ENCODE data around the gene SLC28A1. TPM values are rescaled to one million over a fixed set of nuclear protein-coding genes. Genes with fewer than 3 reads are reported as not detected.

The SLC28A1 gene
- total and polyA plus RNA-seq, 4 donors, result 0.09 to 39.7 (median 18.3) TPM

GRCh38 chr15:84926491-84927230 lies 42.2 kb downstream of the SLC28A1 start:
- 87% methylated on average over 3 of the region's 3 CpGs for WGBS
- DNase-seq (ENCODE audit: low spot score), result no peak

More at GRCh38 chr15:84926491-84927230, 42.2 kb downstream of the SLC28A1 start:
- peaks cover 0 to 37% (median 14%) of the 10 kb centered on the region in 4 donors for H3K36me3 ChIP-seq (ENCODE audit: control insufficient read depth in 4 of 4, insufficient read depth in 3 of 4, low read depth in 1 of 4, low read length in 3 of 4)
- TF ChIP-seq REST (IDR thresholded peaks at IDR 0.05) (no peak), JUND (IDR thresholded peaks at IDR 0.05) (no peak), SP1 (IDR thresholded peaks at IDR 0.05) (no peak), ZBTB33 (IDR thresholded peaks at IDR 0.05) (no peak), YY1 (IDR thresholded peaks at IDR 0.05) (no peak), CTCF (IDR thresholded peaks at IDR 0.05; ENCODE audit: low read depth, low read length, missing input control) (no peak), FOXA2 (IDR thresholded peaks at IDR 0.05) (no peak), EGR1 (IDR thresholded peaks at IDR 0.05; ENCODE audit: low read depth in 2 of 2) (no peak), RXRA (IDR thresholded peaks at IDR 0.05) (no peak), GABPA (IDR thresholded peaks at IDR 0.05 in 1 of 2, conservative IDR thresholded peaks at IDR 0.05 in 1 of 2) (no peak), MAX (IDR thresholded peaks at IDR 0.05) (no peak)
- H3K27ac ChIP-seq (ENCODE audit: low read depth in 1 of 2, low read length in 2 of 2), result no peak overlapping the region
- no peaks in the 10 kb centered on the region for H3K27me3 ChIP-seq (ENCODE audit: control insufficient read depth in 4 of 4, insufficient read depth in 4 of 4, low read length in 3 of 4)
- peaks cover 7 to 26% (median 13%) of the 10 kb centered on the region in 4 donors for H3K4me1 ChIP-seq (ENCODE audit: control insufficient read depth in 4 of 4, insufficient read depth in 4 of 4, low read length in 3 of 4)
- no peaks in the 10 kb centered on the region for H3K9me3 ChIP-seq (ENCODE audit: control insufficient read depth in 4 of 4, low read length in 3 of 4)
- no peak overlapping the region for H3K4me3 ChIP-seq (ENCODE audit: low read depth in 1 of 3, low read length in 3 of 3)
- H3K9ac ChIP-seq (ENCODE audit: low read depth in 1 of 2, low read length in 2 of 2), result no peak overlapping the region
